Kidney (tissue), 14 donors: ENCODE measurements around the gene STRA6. TPM values are rescaled to one million over a fixed set of nuclear protein-coding genes. Genes with fewer than 3 reads are reported as not detected.

Experiments used
- DNase-seq, 5 donors: peaks; one replicate each; pipeline ENCODE4 v3.0.0-alpha.2; 2013 to 2020
- FAIRE-seq: peaks from 2 replicates; lab custom pipeline; 2012; peaks lifted over from hg19 to GRCh38; lab: Jason Lieb, UNC
- H3K27ac ChIP-seq, 2 donors: one replicate each; pipeline ENCODE4 v1.7.0; 2013; ENCODE audit warnings: low read depth in 2 of 2, low read length in 2 of 2, inconsistent platforms in 1 of 2
- H3K27me3 ChIP-seq: one replicate; pipeline ENCODE4 v1.7.1; 2013; ENCODE audit warnings: low read length, inconsistent platforms; ENCODE audit not compliant: control insufficient read depth, insufficient read depth
- H3K36me3 ChIP-seq, 3 donors: one replicate each; pipeline versions ENCODE4 v1.7.0 to v1.7.1; 2013; ENCODE audit warnings: low read length in 3 of 3, control low read depth in 1 of 3, inconsistent platforms in 1 of 3; ENCODE audit not compliant: insufficient read depth in 3 of 3, control insufficient read depth in 2 of 3
- H3K4me1 ChIP-seq, 3 donors: one replicate each; pipeline versions ENCODE4 v1.7.0 to v1.7.1; 2013; ENCODE audit warnings: low read length in 3 of 3, inconsistent platforms in 1 of 3, low read depth in 1 of 3; ENCODE audit not compliant: control insufficient read depth in 2 of 3, insufficient read depth in 2 of 3
- H3K4me3 ChIP-seq, 3 donors: one replicate each; pipeline versions ENCODE4 v1.7.0 to v1.8.1; 2013; ENCODE audit warnings: low read length in 3 of 3, control low read depth in 1 of 3, inconsistent platforms in 1 of 3
- H3K9ac ChIP-seq, 3 donors: one replicate each; pipeline versions ENCODE4 v1.7.0 to v1.7.1; 2013; ENCODE audit warnings: low read length in 3 of 3, control low read depth in 1 of 3, inconsistent platforms in 1 of 3
- H3K9me3 ChIP-seq, 3 donors: one replicate each; pipeline versions ENCODE4 v1.7.0 to v1.7.1; 2013; ENCODE audit warnings: low read length in 3 of 3, control low read depth in 1 of 3, inconsistent platforms in 1 of 3; ENCODE audit not compliant: control insufficient read depth in 2 of 3, insufficient read depth in 1 of 3
- intact Hi-C: fragments of 100-400 bp; cut with DNase I; formaldehyde crosslinking; loops from one replicate; pipeline ENCODE4 v1.11.1; 2022
- polyA plus RNA-seq: library from polyadenylated mRNA; stranded (reverse); fragments of 350-450 nt; fragmentation: Illumina TruSeq; extraction: RNeasy Lipid Tissue Mini Kit (QIAGEN cat#74804); gene quantifications from one replicate; pipeline ENCODE4 v1.2.3, GENCODE V29; 2014; ENCODE audit warnings: low read depth, low replicate concordance; ENCODE audit not compliant: insufficient read depth
- total RNA-seq: library from RNA; stranded (reverse); fragmentation: NEBNext Ultra II Directional; extraction: Animal tissue kit (Norgen Biotek cat#: 25700); gene quantifications from one replicate; pipeline ENCODE4 v1.2.1, GENCODE V29; 2021
- TF ChIP-seq, protein P1 (sequence below): IDR thresholded peaks from 3 replicates; pipeline ENCODE4 v1.5.1; 2012; ENCODE audit warnings: mild to moderate bottlenecking, moderate library complexity, borderline replicate concordance; ENCODE audit not compliant: insufficient read depth; ENCODE audit errors: extremely low read depth
- donor health status: control.
- donor health status: control.
- donor health status: control.
- donor health status: control.
- donor health status: control.
- donor health status: DM: yes; HTN: yes; CAD: no.
- donor health status: Normal renal cell carcinoma (clear cell type).

Gene STRA6
- total and polyA plus RNA-seq, 2 donors from 2014 or later = 2.0 to 31.9 TPM

DNA sequence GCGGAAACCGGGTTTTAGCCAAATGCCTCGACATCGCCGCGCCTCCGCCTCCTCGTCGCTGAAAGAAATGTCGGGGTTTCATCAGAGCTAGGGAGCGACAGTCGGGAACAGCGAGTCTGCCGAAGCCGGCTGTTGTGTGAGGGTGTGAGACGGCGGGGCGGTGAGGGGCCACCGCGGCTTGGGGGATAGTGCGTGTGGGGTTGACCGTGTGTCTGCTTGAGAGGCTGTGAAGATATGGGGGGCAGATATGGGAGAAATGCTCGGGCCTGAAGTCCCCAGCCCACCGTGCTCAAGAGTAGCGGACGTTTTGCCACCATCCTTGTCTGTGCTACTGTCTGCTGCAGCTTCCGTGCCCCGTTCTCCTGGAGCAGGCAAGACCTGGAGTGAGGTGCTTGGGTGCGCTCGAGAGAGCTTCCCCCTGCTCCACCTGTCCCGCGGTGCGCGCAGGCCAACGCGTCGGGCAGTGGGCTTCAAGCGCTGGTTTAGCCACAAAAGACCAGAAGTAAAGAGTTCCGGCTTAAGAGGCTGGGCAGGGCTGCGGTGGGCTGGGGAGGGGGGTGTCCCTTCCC is 72.9 kb downstream of the STRA6 start:
- Histone ChIP-seq H3K27me3 (peaks cover 46% of the 10 kb centered on the region), H3K4me3 (no peak overlapping the region), H3K4me1 (peaks cover 0 to 13% (median 0%) of the 10 kb centered on the region in 3 donors), H3K36me3 (no peaks in the 10 kb centered on the region), H3K9me3 (no peaks in the 10 kb centered on the region), H3K27ac (no peak overlapping the region), H3K9ac (no peak overlapping the region)
- FAIRE-seq = no peak
- intact Hi-C loops = loop anchor here (5.0 kb wide), 1 partner anchor 193 kb away; no protein-coding TSS in a partner anchor
- TF ChIP-seq, protein P1, sequence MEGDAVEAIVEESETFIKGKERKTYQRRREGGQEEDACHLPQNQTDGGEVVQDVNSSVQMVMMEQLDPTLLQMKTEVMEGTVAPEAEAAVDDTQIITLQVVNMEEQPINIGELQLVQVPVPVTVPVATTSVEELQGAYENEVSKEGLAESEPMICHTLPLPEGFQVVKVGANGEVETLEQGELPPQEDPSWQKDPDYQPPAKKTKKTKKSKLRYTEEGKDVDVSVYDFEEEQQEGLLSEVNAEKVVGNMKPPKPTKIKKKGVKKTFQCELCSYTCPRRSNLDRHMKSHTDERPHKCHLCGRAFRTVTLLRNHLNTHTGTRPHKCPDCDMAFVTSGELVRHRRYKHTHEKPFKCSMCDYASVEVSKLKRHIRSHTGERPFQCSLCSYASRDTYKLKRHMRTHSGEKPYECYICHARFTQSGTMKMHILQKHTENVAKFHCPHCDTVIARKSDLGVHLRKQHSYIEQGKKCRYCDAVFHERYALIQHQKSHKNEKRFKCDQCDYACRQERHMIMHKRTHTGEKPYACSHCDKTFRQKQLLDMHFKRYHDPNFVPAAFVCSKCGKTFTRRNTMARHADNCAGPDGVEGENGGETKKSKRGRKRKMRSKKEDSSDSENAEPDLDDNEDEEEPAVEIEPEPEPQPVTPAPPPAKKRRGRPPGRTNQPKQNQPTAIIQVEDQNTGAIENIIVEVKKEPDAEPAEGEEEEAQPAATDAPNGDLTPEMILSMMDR = no peak
- peak in 2 of 5 donors; percentile 33 to 38 for DNase-seq

Other genes with a start within 250 kb of the STRA6 start
- gene STOML1, start 210.5 kb downstream of the STRA6 start, total RNA-seq = 22.2 TPM
- gene STOML1, start 210.5 kb downstream of the STRA6 start, polyA plus RNA-seq = 15.0 TPM
- 82.9 TPM for gene PML, start 208.1 kb downstream of the STRA6 start, total RNA-seq
- gene PML, start 208.1 kb downstream of the STRA6 start, polyA plus RNA-seq = 19.6 TPM
- 0.06 TPM for gene GOLGA6A, start 120.2 kb downstream of the STRA6 start, total RNA-seq
- gene GOLGA6A, start 120.2 kb downstream of the STRA6 start, polyA plus RNA-seq = not detected
- gene ISLR2, start 72.2 kb downstream of the STRA6 start, total RNA-seq = 1.1 TPM
- 0.13 TPM for gene ISLR2, start 72.2 kb downstream of the STRA6 start, polyA plus RNA-seq
- gene ISLR, start 29.1 kb downstream of the STRA6 start, total RNA-seq = 30.2 TPM
- 18.8 TPM for gene ISLR, start 29.1 kb downstream of the STRA6 start, polyA plus RNA-seq
- gene CCDC33, start 33.5 kb upstream of the STRA6 start, total RNA-seq = 0.63 TPM
- gene CCDC33, start 33.5 kb upstream of the STRA6 start, polyA plus RNA-seq = not detected
- gene CYP11A1, start 164.9 kb upstream of the STRA6 start, total RNA-seq = 0.13 TPM
- gene CYP11A1, start 164.9 kb upstream of the STRA6 start, polyA plus RNA-seq = 2.7 TPM
- gene SEMA7A, start 231.2 kb upstream of the STRA6 start, total RNA-seq = 3.6 TPM
- gene SEMA7A, start 231.2 kb upstream of the STRA6 start, polyA plus RNA-seq = 2.8 TPM